Astrocyte (in vitro differentiated cells and primary cell): ENCODE results near the gene IFNLR1. TPM values are rescaled to one million over a fixed set of nuclear protein-coding genes. Genes with fewer than 3 reads are reported as not detected.

Experiments used
- DNase-seq: peaks from one replicate; pipeline ENCODE4 v3.0.0-alpha.2; 2010; ENCODE audit warnings: low read depth
- FAIRE-seq: peaks from 2 replicates; lab custom pipeline; 2011; peaks lifted over from hg19 to GRCh38; lab: Jason Lieb, UNC
- H2AFZ ChIP-seq: 2 replicates; pipeline ENCODE4 v1.6.0; 2012; ENCODE audit warnings: low read depth, low read length, inconsistent platforms
- H3K27ac ChIP-seq: 2 replicates; pipeline ENCODE4 v1.5.1; 2011; ENCODE audit warnings: low read depth, low read length, inconsistent platforms
- H3K27me3 ChIP-seq: 2 replicates; pipeline ENCODE4 v1.6.0; 2011; ENCODE audit warnings: low read length, inconsistent platforms; ENCODE audit not compliant: insufficient read depth
- H3K36me3 ChIP-seq: 2 replicates; pipeline ENCODE4 v1.5.1; 2011; ENCODE audit warnings: low read length, inconsistent platforms; ENCODE audit not compliant: insufficient read depth
- H3K4me1 ChIP-seq: 2 replicates; pipeline ENCODE4 v1.5.1; 2011; ENCODE audit warnings: low read length, inconsistent platforms; ENCODE audit not compliant: insufficient read depth
- H3K4me2 ChIP-seq: 2 replicates; pipeline ENCODE4 v1.6.0; 2012; ENCODE audit warnings: low read length, inconsistent platforms
- H3K4me3 ChIP-seq: 2 replicates; pipeline ENCODE4 v1.5.1; 2011; ENCODE audit warnings: low read depth, mild to moderate bottlenecking, low read length, inconsistent platforms; ENCODE audit not compliant: insufficient read depth
- H3K79me2 ChIP-seq: 2 replicates; pipeline ENCODE4 v1.6.0; 2012; ENCODE audit warnings: mild to moderate bottlenecking, low read length, inconsistent platforms; ENCODE audit not compliant: insufficient read depth
- H3K9ac ChIP-seq: 2 replicates; pipeline ENCODE4 v1.6.0; 2012; ENCODE audit warnings: mild to moderate bottlenecking, low read length, inconsistent platforms
- H3K9me3 ChIP-seq: 2 replicates; pipeline ENCODE4 v1.5.1; 2012; ENCODE audit warnings: low read depth, mild to moderate bottlenecking, low read length, inconsistent platforms; ENCODE audit not compliant: insufficient read depth
- H4K20me1 ChIP-seq: 2 replicates; pipeline ENCODE4 v1.6.0; 2012; ENCODE audit warnings: low read length, inconsistent platforms; ENCODE audit not compliant: insufficient read depth
- H3K27ac Mint-ChIP-seq: one replicate; pipeline ENCODE4 v1.8.0; 2021; ENCODE audit warnings: mild to moderate bottlenecking, mixed read lengths; ENCODE audit not compliant: unreplicated experiment
- H3K27me3 Mint-ChIP-seq: one replicate; pipeline ENCODE4 v1.8.0; 2021; ENCODE audit warnings: low read depth, mixed read lengths; ENCODE audit not compliant: unreplicated experiment
- H3K36me3 Mint-ChIP-seq: one replicate; pipeline ENCODE4 v1.8.0; 2021; ENCODE audit warnings: low read depth, mixed read lengths; ENCODE audit not compliant: unreplicated experiment
- H3K4me1 Mint-ChIP-seq: one replicate; pipeline ENCODE4 v1.8.0; 2021; ENCODE audit warnings: low read depth, mixed read lengths; ENCODE audit not compliant: unreplicated experiment
- H3K4me3 Mint-ChIP-seq: one replicate; pipeline ENCODE4 v1.8.0; 2021; ENCODE audit warnings: mild to moderate bottlenecking, moderate library complexity, mixed read lengths; ENCODE audit not compliant: unreplicated experiment
- H3K9me3 Mint-ChIP-seq: one replicate; pipeline ENCODE4 v1.8.0; 2021; ENCODE audit warnings: mild to moderate bottlenecking, mixed read lengths; ENCODE audit not compliant: unreplicated experiment
- CTCF ChIP-seq: IDR thresholded peaks from 2 replicates; pipeline ENCODE4 v1.5.1; 2011; ENCODE audit warnings: low read depth, mild to moderate bottlenecking, inconsistent platforms, low read length, moderate library complexity; ENCODE audit not compliant: insufficient read depth
- EZH2 ChIP-seq: IDR thresholded peaks from 2 replicates; pipeline ENCODE4 v1.6.1; 2012; ENCODE audit warnings: mild to moderate bottlenecking, low read length, inconsistent platforms; ENCODE audit not compliant: insufficient read depth
- total RNA-seq: library from RNA; stranded (reverse); gene quantifications from 2 replicates; pipeline ENCODE4 v1.2.1, GENCODE V29; 2021

Gene IFNLR1
- total RNA-seq, 1 donor from 2014 or later: 1.5 TPM

DNA sequence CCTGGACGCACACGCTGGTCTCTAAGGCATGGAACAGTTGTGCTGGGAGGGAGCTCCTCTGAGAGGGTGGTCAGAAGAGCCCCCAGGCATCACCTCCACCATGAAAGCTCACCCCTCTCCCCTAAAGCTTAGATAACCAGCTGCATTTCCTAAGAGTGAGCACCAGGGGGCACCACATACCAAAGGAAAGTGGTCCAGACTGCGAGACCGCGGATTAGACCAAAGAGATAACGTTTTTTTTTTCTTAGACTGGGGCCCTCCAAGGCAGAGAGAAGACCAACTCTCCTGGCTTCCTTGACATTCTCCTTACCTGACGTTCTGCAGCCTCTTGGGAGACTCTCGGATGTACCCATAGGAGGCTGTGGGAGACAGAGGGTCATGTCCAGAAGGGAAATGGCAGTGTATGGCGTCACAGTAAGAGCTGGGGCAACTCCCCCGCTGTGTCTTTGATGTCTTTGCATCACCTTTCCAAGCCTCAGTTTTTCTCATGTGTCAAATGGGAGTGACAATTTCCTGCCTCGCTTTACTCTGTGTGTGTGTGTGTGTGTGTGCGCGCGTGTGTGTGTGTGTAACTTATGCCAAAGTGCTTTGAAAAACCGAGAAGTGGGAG, 12.3 kb upstream of the IFNLR1 start:
- Histone ChIP-seq H4K20me1 (no peaks in the 10 kb centered on the region), H3K27me3 (no peaks in the 10 kb centered on the region), H3K9me3 (no peaks in the 10 kb centered on the region), H3K4me2 (peak overlapping the region; percentile 66), H3K9ac (no peak overlapping the region), H2AFZ (peak overlapping the region; percentile 79), H3K79me2 (no peaks in the 10 kb centered on the region), H3K36me3 (no peaks in the 10 kb centered on the region), H3K4me1 (peaks cover 2% of the 10 kb centered on the region), H3K4me3 (no peak overlapping the region), H3K27ac (no peak overlapping the region)
- TF ChIP-seq CTCF (peak; percentile 77), EZH2 (no peak)
- peaks cover 2% of the 10 kb centered on the region for H3K27me3 Mint-ChIP-seq
- FAIRE-seq (peak; percentile 68), DNase-seq (peak; percentile 16)
- no peak overlapping the region for H3K27ac Mint-ChIP-seq
- peaks cover 2% of the 10 kb centered on the region for H3K4me1 Mint-ChIP-seq
- no peak overlapping the region for H3K4me3 Mint-ChIP-seq
- no peaks in the 10 kb centered on the region for H3K9me3 Mint-ChIP-seq
- no peaks in the 10 kb centered on the region for H3K36me3 Mint-ChIP-seq

GRCh38 chr1:24198766-24199165, 11.7 kb upstream of the IFNLR1 start:
- Histone ChIP-seq H3K4me1 (peaks cover 2% of the 10 kb centered on the region), H3K27ac (no peak overlapping the region), H3K27me3 (no peaks in the 10 kb centered on the region), H3K79me2 (no peaks in the 10 kb centered on the region), H3K4me3 (no peak overlapping the region), H3K4me2 (no peak overlapping the region), H3K9me3 (no peaks in the 10 kb centered on the region), H3K9ac (no peak overlapping the region), H3K36me3 (no peaks in the 10 kb centered on the region), H2AFZ (no peak overlapping the region), H4K20me1 (no peaks in the 10 kb centered on the region)
- FAIRE-seq (no peak), DNase-seq (no peak)
- no peak for TF ChIP-seq CTCF
- no peak for TF ChIP-seq EZH2
- H3K36me3 Mint-ChIP-seq: no peaks in the 10 kb centered on the region
- H3K27ac Mint-ChIP-seq: no peak overlapping the region
- H3K27me3 Mint-ChIP-seq: peaks cover 2% of the 10 kb centered on the region
- no peaks in the 10 kb centered on the region for H3K9me3 Mint-ChIP-seq
- no peak overlapping the region for H3K4me3 Mint-ChIP-seq
- H3K4me1 Mint-ChIP-seq: peaks cover 2% of the 10 kb centered on the region

DNA sequence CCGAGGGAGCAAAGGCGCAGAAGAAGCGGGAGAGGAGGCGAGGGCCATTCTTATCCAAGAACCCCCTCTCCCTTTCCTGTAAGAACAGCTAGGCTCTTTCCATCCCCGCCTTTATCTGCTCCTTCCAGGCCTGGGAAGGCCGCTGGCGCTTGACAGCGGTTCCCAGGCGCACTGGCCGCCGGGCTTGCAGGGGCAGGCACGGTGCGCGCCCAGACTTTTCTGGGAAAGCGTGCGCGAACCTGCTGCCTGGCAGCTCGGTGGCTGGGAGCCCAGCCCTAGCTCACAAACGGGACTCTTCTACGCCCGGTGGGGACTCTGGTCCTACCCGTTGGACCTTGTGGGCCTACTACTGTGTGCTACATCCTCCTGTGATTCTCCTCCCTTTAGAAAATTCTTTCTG, 8.8 kb upstream of the IFNLR1 start:
- no peak for FAIRE-seq
- Histone ChIP-seq H3K36me3 (no peaks in the 10 kb centered on the region), H3K9me3 (no peaks in the 10 kb centered on the region), H3K4me1 (peaks cover 2% of the 10 kb centered on the region), H2AFZ (no peak overlapping the region), H4K20me1 (no peaks in the 10 kb centered on the region), H3K27me3 (no peaks in the 10 kb centered on the region), H3K27ac (no peak overlapping the region), H3K4me3 (no peak overlapping the region), H3K4me2 (no peak overlapping the region), H3K9ac (no peak overlapping the region), H3K79me2 (no peaks in the 10 kb centered on the region)
- Mint-ChIP-seq H3K36me3 (no peaks in the 10 kb centered on the region), H3K27ac (no peak overlapping the region), H3K27me3 (peaks cover 2% of the 10 kb centered on the region), H3K4me1 (peaks cover 10% of the 10 kb centered on the region), H3K9me3 (no peaks in the 10 kb centered on the region), H3K4me3 (no peak overlapping the region)
- no peak for DNase-seq
- TF ChIP-seq EZH2: no peak
- no peak for TF ChIP-seq CTCF
